ENCODE data around the gene NKTR. TPM values are rescaled to one million over a fixed set of nuclear protein-coding genes. Genes with fewer than 3 reads are reported as not detected.
A peak's percentile ranks its signal among the peaks of the same experiment; 100 is the strongest.

The NKTR gene
- total RNA-seq, 1 donor from 2014 or later = 87.3 TPM

DNA sequence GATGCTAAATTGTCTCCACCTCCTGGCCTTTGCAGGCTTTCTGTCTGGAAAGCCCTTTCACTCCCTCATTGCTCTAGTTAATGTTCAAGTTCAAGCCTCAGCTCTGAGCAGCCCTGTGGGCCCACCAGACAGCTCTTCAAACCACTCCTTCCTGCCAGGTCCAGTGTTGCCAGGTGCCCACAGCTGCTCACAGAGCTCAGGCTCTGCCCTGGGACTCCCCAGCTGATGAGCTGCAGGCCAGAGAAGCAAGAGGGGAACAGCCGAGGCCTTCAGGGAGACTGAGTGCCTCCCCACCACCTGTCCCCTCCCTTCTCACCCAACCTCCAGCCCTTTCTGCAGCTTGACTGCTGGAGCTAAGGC lies 51.7 kb downstream of the NKTR start:
- no peak for TF ChIP-seq CTCF (IDR thresholded peaks at IDR 0.05)
- H3K27ac ChIP-seq = peak overlapping the region; percentile 85
- peaks cover 43% of the 10 kb centered on the region for H3K4me1 ChIP-seq
- intact Hi-C loops (cut with DNase I) = no loop called here
- peaks cover 28% of the 10 kb centered on the region for H3K36me3 ChIP-seq
- no peak for ATAC-seq
- no peaks in the 10 kb centered on the region for H3K9me3 ChIP-seq
- no peaks in the 10 kb centered on the region for H3K27me3 ChIP-seq (ENCODE audit: low read depth)
- H3K4me3 ChIP-seq = peak overlapping the region; percentile 93
- no peak for DNase-seq

- DNase-seq = peak; percentile 79
- Histone ChIP-seq H3K4me3 (peak overlapping the region; percentile 93), H3K9me3 (no peaks in the 10 kb centered on the region), H3K27ac (peak overlapping the region; percentile 85), H3K27me3 (ENCODE audit: low read depth) (no peaks in the 10 kb centered on the region), H3K4me1 (peaks cover 43% of the 10 kb centered on the region), H3K36me3 (peaks cover 23% of the 10 kb centered on the region)
- peak; percentile 62 to 76 for ATAC-seq
- intact Hi-C loops (cut with DNase I) = no loop called here
- no peak for TF ChIP-seq CTCF (IDR thresholded peaks at IDR 0.05)
Observed at GRCh38 chr3:42652611-42653302, 52.3 kb downstream of the NKTR start.

GRCh38 chr3:42653303-42653559 lies 52.7 kb downstream of the NKTR start:
- Histone ChIP-seq H3K36me3 (peaks cover 21% of the 10 kb centered on the region), H3K27me3 (ENCODE audit: low read depth) (no peaks in the 10 kb centered on the region), H3K9me3 (no peaks in the 10 kb centered on the region), H3K4me3 (peak overlapping the region; percentile 93), H3K27ac (peak overlapping the region; percentile 85), H3K4me1 (peaks cover 43% of the 10 kb centered on the region)
- intact Hi-C loops (cut with DNase I) = no loop called here
- no peak for TF ChIP-seq CTCF (IDR thresholded peaks at IDR 0.05)
- ATAC-seq (peak in 1 of 2 donors; percentile 1), DNase-seq (no peak)

DNA sequence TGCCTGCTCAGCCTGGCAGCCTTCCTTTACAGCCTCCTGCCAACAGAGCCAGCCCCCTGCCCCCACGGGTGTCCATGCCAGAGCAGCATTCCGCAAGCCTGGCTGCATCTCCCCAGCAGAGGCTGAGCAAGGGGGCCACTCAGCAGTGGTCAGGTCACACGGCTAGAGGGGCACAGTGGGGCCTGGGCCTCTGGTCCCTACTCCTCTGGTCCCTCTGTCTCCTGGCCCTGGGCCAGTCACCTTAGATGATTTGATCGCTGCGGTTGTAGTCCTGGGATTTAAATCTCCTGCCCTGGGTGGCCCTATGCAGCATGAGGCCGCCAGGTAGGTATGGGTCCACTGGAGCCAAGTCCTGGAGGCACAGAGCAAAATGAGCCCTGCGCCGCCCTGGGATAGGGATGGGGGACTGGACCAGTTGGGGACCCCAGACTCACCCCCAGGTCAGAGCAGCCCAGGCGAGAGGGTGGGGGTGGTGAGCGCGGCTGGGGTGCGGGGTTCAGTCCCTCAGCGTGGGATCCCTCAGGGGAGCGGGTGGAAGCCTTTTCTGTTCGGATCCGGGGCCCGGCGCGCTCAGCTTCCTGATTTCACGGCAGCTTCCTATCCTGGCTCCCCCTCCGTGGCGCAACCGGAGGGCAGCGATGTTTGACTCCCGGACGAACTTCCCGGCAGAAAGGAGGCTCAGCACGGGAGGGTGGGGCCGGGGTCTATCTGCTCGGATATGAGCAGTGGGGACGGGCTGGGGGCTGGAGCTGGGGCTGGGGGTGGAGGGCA lies 53.3 kb downstream of the NKTR start, which contains the start of gene ZBTB47:
Gene ZBTB47 (plus strand): TSS at position 138 of the 771 bp plus-strand sequence. CDS start 4,659 bp downstream, outside the sequence.
- H3K9me3 ChIP-seq = no peaks in the 10 kb centered on the region
- H3K4me3 ChIP-seq = peak within 1 kb of the TSS; percentile 93
- H3K27ac ChIP-seq = peak within 1 kb of the TSS; percentile 85
- no peak for TF ChIP-seq CTCF (IDR thresholded peaks at IDR 0.05)
- DNase-seq (peak; percentile 89), ATAC-seq (peak; percentile 29 to 43)
- peaks cover 43% of the 10 kb centered on the region for H3K4me1 ChIP-seq
- peaks cover 21% of the 10 kb centered on the region for H3K36me3 ChIP-seq
- intact Hi-C loops (cut with DNase I) = no loop called here
- H3K27me3 ChIP-seq (ENCODE audit: low read depth) = no peaks in the 10 kb centered on the region

DNA sequence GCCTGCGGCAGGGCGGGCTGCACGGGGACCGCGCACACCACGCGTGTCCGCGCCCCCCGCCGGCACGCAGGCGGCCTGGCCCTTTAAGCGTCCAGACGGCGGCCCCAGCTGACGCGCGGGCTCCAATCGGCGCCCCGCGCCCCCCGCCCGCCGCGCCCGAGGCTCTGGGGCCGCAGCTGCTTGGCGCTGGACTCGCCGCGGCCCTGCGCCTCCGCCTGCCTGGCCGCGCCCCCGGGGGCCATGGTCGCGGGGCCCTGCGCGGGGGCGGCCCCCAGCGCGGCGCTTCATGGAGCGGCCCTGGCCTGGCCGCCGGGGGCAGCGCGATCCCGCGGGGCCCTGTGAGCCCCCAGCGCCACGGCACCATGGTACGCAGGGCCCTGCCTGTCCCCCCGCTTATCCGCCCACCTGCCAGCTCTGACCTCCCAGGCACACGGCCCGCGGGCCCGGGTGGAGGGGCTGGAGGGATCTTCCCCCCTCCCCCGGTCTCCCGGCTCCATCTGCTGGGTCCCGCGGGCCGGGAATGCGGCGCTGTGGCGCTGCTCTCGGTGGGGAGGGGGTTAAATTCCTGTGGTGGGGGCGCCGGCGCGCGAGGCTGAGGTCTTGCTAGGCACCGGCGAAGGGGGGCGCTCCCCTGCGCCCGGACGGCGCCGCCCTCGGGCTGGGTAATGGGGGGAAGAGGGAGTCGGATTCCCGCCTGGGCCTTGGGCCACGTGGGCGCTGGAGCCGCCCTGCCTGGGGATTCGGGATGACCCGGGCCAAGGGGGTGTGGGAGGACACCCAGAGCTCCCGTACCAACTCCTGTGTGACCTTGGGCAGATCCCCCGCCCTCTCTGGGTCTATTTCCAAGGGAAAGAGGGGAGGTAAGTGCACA lies 54.1 kb downstream of the NKTR start:
- peak overlapping the region; percentile 85 for H3K27ac ChIP-seq
- no peaks in the 10 kb centered on the region for H3K9me3 ChIP-seq
- peaks cover 43% of the 10 kb centered on the region for H3K4me1 ChIP-seq
- H3K27me3 ChIP-seq (ENCODE audit: low read depth) = no peaks in the 10 kb centered on the region
- ATAC-seq (peak; percentile 52 to 69), DNase-seq (no peak)
- intact Hi-C loops (cut with DNase I) = no loop called here
- H3K36me3 ChIP-seq = peaks cover 18% of the 10 kb centered on the region
- H3K4me3 ChIP-seq = peak overlapping the region; percentile 93
- peak; percentile 15 for TF ChIP-seq CTCF (IDR thresholded peaks at IDR 0.05)

Data from lower lobe of right lung (tissue), 2 donors.